Esophagus (tissue), 2 donors: Measurements from ENCODE around the gene FLRT3. TPM values are rescaled to one million over a fixed set of nuclear protein-coding genes. Genes with fewer than 3 reads are reported as not detected.

Source experiments
- H3K27ac ChIP-seq, 2 donors: one replicate each; pipeline ENCODE4 v1.5.1; 2013; ENCODE audit warnings: low read depth in 2 of 2, mild to moderate bottlenecking in 2 of 2, inconsistent platforms in 1 of 2, low read length in 1 of 2, moderate library complexity in 1 of 2
- H3K27me3 ChIP-seq, 2 donors: one replicate each; pipeline ENCODE4 v1.6.1; 2013; ENCODE audit warnings: low read length in 2 of 2, control low read depth in 1 of 2, mild to moderate bottlenecking in 1 of 2; ENCODE audit not compliant: insufficient read depth in 2 of 2, control insufficient read depth in 1 of 2
- H3K36me3 ChIP-seq, 2 donors: one replicate each; pipeline ENCODE4 v1.6.1; 2013; ENCODE audit warnings: low read length in 1 of 2; ENCODE audit not compliant: control insufficient read depth in 2 of 2, insufficient read depth in 2 of 2
- H3K4me1 ChIP-seq, 2 donors: one replicate each; pipeline ENCODE4 v1.6.1; 2013; ENCODE audit warnings: low read length in 1 of 2; ENCODE audit not compliant: control insufficient read depth in 2 of 2, insufficient read depth in 2 of 2
- H3K4me3 ChIP-seq, 2 donors: one replicate each; pipeline ENCODE4 v1.5.1; 2013; ENCODE audit warnings: low read length in 2 of 2, mild to moderate bottlenecking in 2 of 2, low read depth in 1 of 2, moderate library complexity in 1 of 2
- H3K9me3 ChIP-seq, 2 donors: one replicate each; pipeline ENCODE4 v1.6.1; 2013; ENCODE audit warnings: mild to moderate bottlenecking in 2 of 2, low read depth in 1 of 2, low read length in 1 of 2, moderate library complexity in 1 of 2; ENCODE audit not compliant: control insufficient read depth in 2 of 2, insufficient read depth in 1 of 2
- WGBS, 2 donors: extraction: QIAGEN DNeasy Blood & Tissue Kit; methylation state at CpG; one replicate each; pipeline ENCODE4 v1.1.7; 2013; 5-methylcytosine and 5-hydroxymethylcytosine counted together
- polyA plus RNA-seq, 2 donors: library from polyadenylated mRNA; stranded (reverse); fragments of 200-250 nt; gene quantifications; one replicate each; pipeline ENCODE4 v1.2.3, GENCODE V29; 2013
- donor health status: healthy with polysubstance abuse.
- donor health status: Bipolar disorder and iron deficiency.

FLRT3 gene
- polyA plus RNA-seq, 2 donors: 0.42 to 0.90 TPM

DNA sequence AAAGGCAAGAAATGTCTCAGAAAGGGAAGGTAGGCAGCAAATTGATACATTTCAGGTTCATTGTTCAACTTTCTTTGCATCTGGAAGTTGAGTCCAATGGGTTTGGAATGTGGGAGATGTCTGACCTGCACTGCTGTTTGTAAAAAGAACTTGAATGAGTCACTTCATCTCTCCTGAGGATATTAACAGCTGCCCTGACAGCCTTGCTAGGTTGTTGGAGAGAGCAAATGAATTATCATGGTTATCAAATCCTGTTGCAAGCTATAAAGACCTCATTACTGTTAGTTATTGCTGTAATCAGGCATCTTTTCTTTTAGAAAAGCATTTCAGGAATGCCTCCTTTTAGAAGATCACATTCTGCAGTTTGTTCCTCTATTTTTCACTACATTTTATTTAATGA is 23.0 kb upstream of the FLRT3 start:
- H3K36me3 ChIP-seq: no peaks in the 10 kb centered on the region
- no peaks in the 10 kb centered on the region for H3K9me3 ChIP-seq
- no peaks in the 10 kb centered on the region for H3K27me3 ChIP-seq
- H3K27ac ChIP-seq: no peak overlapping the region
- no peaks in the 10 kb centered on the region for H3K4me1 ChIP-seq
- H3K4me3 ChIP-seq: no peak overlapping the region

DNA sequence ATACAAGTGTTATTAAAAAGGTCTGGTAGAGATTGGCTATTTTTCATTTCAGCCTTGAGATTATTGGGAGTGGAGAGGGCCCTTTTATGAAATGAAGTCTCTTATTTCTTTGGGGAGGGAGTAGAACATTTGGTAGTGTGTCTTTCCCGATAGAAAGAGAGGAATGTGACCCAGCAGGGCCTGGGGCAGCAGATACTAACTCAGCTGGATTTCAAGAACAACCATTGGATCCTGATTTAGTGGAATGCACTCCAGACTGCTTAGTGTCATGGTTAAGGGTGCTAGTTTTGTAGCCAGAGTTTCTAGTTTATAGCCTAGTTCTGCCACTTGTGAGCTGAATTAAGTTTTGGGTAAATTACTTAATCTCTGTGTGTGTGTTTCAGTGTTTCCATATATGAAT is 18.4 kb upstream of the FLRT3 start:
- Histone ChIP-seq H3K27ac (no peak overlapping the region), H3K36me3 (no peaks in the 10 kb centered on the region), H3K4me3 (no peak overlapping the region), H3K4me1 (no peaks in the 10 kb centered on the region), H3K9me3 (no peaks in the 10 kb centered on the region), H3K27me3 (no peaks in the 10 kb centered on the region)
- WGBS, 2 donors: 42 to 54% methylated on average over 1 of the region's 1 CpG

DNA sequence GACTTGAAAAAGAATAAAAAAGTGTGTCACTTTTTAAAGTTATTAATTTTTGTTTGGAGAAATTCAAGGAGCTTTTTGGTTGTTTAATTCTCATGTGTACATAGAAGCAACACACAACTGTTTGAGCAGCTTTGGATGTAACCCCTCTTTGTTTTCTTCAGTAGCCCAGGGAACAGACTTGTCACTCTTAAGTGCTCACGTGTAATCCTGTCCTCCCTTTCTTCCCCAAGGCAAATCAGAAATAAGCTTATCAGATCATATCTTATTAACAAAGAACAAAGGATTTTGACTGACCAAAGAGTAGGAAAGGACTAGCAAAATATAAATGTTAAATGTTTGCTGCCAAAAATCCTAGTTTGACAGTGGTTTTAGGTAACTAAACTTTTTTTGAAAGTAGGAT is 7.3 kb upstream of the FLRT3 start:
- 42 to 52% methylated on average over 1 of the region's 1 CpG for WGBS, 2 donors
- Histone ChIP-seq H3K27ac (no peak overlapping the region), H3K4me1 (no peaks in the 10 kb centered on the region), H3K36me3 (no peaks in the 10 kb centered on the region), H3K9me3 (no peaks in the 10 kb centered on the region), H3K4me3 (no peak overlapping the region), H3K27me3 (no peaks in the 10 kb centered on the region)

DNA sequence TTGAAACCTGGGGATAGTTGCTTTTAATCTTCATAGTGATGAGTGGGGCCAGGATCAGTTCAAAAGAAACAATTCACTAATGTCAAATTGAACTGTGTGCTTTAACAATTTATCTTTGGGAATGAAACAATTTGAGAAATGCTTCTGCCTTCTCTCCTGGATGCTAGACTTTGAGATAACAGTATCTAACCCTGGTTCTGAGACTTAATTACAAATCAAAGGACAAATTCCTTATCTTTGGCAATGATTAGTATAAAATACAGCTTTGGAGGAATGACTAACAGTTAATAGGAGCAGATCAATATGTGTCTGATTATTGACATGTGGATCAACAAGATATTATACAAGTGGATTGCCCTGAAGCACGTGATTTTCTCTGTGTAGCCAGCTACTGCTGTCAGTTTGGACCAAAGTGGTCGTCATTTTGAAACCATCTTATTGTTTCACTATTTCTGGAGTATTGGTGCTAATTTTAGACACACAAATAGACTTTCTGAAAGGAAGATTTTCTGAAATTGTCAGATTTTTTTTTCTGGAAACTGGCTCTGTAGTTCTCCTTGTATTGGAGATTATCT is 6.2 kb upstream of the FLRT3 start:
- Histone ChIP-seq H3K27me3 (no peaks in the 10 kb centered on the region), H3K9me3 (no peaks in the 10 kb centered on the region), H3K36me3 (no peaks in the 10 kb centered on the region), H3K4me1 (no peaks in the 10 kb centered on the region), H3K27ac (no peak overlapping the region), H3K4me3 (no peak overlapping the region)
- 63 to 74% methylated on average over 2 of the region's 2 CpGs for WGBS, 2 donors

- no peaks in the 10 kb centered on the region for H3K36me3 ChIP-seq
- no peak overlapping the region for H3K27ac ChIP-seq
- 47 to 64% methylated on average over 1 of the region's 1 CpG for WGBS, 2 donors
These were observed 5.5 kb upstream of the FLRT3 start for GRCh38 chr20:14342918-14343317.

GRCh38 chr20:14341801-14342200 is 4.4 kb upstream of the FLRT3 start:
- H3K36me3 ChIP-seq: no peaks in the 10 kb centered on the region
- no peaks in the 10 kb centered on the region for H3K9me3 ChIP-seq
- 58 to 60% methylated on average over 4 of the region's 4 CpGs for WGBS, 2 donors
- H3K27me3 ChIP-seq: no peaks in the 10 kb centered on the region
- H3K4me3 ChIP-seq: no peak overlapping the region
- H3K27ac ChIP-seq: no peak overlapping the region
- H3K4me1 ChIP-seq: no peaks in the 10 kb centered on the region

More at GRCh38 chr20:14342918-14343317, 5.5 kb upstream of the FLRT3 start:
- no peaks in the 10 kb centered on the region for H3K4me1 ChIP-seq
- no peaks in the 10 kb centered on the region for H3K9me3 ChIP-seq
- no peaks in the 10 kb centered on the region for H3K27me3 ChIP-seq
- no peak overlapping the region for H3K4me3 ChIP-seq

DNA sequence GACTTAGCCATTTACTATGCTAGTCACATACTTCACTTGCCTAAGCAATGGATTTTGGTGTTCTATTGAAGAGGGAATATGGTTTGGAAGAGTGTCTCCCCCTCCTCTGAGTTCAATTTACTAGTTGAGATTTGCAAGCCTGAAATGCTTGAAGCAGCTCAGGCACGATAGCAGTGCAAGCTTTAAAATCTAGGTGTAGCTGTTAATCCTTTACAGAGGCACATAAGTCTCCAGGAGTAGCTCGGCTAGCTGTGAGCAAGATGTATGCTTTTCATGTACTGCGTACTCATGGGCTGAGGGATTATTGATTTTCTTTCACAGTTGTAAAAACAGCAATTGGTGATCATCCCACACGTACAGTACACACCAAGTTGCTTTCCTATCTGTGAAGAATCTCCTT is 726 bp downstream of the FLRT3 start:
- Histone ChIP-seq H3K36me3 (no peaks in the 10 kb centered on the region), H3K27me3 (no peaks in the 10 kb centered on the region), H3K9me3 (no peaks in the 10 kb centered on the region), H3K4me1 (no peaks in the 10 kb centered on the region), H3K27ac (no peak overlapping the region), H3K4me3 (peak overlapping the region; percentile 37 to 43)
- WGBS, 2 donors: 16 to 18% methylated on average over 4 of the region's 4 CpGs

DNA sequence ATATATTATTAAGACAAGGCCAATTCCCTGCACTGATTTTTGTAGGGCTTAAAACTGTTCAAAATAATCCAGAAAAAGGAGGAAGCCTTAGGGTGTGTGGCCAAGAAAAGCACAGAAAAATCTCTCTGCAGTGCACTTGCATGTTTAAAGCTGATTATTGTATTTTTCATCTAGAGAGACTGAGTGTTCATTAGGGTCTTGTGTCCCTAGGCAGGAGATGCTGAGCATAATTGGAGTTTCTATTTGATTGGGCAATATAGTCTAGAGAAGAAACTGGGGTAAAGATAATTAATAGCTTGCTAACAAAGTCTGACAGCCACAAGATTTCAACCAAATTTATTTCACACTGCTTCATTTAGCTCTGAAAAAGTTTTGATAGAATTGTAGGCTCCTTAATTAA is 2.4 kb downstream of the FLRT3 start:
- Histone ChIP-seq H3K4me1 (no peaks in the 10 kb centered on the region), H3K4me3 (no peak overlapping the region), H3K36me3 (no peaks in the 10 kb centered on the region), H3K9me3 (no peaks in the 10 kb centered on the region), H3K27me3 (no peaks in the 10 kb centered on the region), H3K27ac (no peak overlapping the region)

DNA sequence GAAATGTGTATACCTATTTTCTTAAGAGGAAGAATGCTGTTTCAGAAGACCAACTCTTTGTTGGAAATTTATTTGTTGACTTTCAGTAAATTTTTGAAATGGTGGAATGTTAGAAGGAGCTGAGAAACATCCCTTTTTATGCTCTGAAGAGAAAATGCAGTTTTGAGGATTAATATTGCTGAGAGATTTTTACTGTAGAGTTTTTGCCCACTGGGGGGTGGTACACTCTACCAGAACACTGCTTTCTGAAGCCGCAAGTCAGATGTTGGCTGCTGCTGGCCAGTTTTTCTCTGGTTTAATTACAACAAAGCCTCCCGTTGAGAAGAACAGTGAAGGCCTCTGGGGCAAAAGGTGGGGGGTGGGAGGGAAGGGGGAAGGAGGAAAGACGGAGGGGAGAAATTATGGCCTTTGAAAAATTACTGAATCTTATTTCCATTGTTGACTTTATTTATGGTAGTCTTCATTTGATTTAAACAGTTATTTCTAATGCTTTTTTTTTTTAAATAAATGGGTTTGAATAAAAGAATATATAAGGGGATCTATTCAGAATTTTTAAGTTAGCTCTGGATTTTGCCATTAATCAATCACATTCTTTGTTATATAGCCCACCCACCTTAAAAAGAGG is 3.0 kb downstream of the FLRT3 start:
- Histone ChIP-seq H3K36me3 (no peaks in the 10 kb centered on the region), H3K27ac (no peak overlapping the region), H3K27me3 (no peaks in the 10 kb centered on the region), H3K4me1 (no peaks in the 10 kb centered on the region), H3K4me3 (no peak overlapping the region), H3K9me3 (no peaks in the 10 kb centered on the region)
- WGBS, 2 donors: 9 to 19% methylated on average over 3 of the region's 3 CpGs

DNA sequence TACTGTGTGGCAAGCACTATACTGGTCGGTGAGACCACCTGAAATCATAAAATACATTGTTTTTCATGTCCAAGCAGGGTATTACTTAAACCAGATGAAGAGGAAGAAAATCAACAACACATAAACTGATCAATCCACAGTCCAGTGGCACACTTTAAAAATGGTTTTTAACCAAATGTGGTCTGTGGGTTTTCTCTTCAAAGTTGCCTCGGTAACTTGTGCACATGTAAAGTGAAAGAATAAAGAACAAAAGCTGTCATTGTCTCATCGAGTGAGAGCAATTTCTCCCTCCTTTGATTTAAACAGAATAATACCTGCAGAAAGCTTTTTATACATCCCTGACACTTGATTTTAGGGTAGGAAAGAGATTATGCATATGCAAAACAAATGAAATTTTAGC is 3.7 kb downstream of the FLRT3 start:
- WGBS, 2 donors: 27 to 38% methylated on average over 3 of the region's 3 CpGs
- no peak overlapping the region for H3K4me3 ChIP-seq
- no peak overlapping the region for H3K27ac ChIP-seq
- no peaks in the 10 kb centered on the region for H3K27me3 ChIP-seq
- H3K9me3 ChIP-seq: no peaks in the 10 kb centered on the region
- H3K36me3 ChIP-seq: no peaks in the 10 kb centered on the region
- H3K4me1 ChIP-seq: no peaks in the 10 kb centered on the region
